ENCODE data around the gene TOMM22. TPM values are rescaled to one million over a fixed set of nuclear protein-coding genes. Genes with fewer than 3 reads are reported as not detected.
"Not testable (repeated sequence)": the region's sequence is repeated elsewhere in the genome, so short reads cannot be mapped to it uniquely, and the experiment has no call there.

The TOMM22 gene
- 130 and 134 TPM in 2 replicates for total RNA-seq (2014; rRNA removed; shearing (Covaris generic))
- polyA plus RNA-seq (2015; cell fraction: cytosol; rRNA removed), result 148 and 160 TPM in 2 replicates
- 51.5 and 56.2 TPM in 2 replicates for polyA plus RNA-seq (2015; cell fraction: nucleus; rRNA removed)

DNA sequence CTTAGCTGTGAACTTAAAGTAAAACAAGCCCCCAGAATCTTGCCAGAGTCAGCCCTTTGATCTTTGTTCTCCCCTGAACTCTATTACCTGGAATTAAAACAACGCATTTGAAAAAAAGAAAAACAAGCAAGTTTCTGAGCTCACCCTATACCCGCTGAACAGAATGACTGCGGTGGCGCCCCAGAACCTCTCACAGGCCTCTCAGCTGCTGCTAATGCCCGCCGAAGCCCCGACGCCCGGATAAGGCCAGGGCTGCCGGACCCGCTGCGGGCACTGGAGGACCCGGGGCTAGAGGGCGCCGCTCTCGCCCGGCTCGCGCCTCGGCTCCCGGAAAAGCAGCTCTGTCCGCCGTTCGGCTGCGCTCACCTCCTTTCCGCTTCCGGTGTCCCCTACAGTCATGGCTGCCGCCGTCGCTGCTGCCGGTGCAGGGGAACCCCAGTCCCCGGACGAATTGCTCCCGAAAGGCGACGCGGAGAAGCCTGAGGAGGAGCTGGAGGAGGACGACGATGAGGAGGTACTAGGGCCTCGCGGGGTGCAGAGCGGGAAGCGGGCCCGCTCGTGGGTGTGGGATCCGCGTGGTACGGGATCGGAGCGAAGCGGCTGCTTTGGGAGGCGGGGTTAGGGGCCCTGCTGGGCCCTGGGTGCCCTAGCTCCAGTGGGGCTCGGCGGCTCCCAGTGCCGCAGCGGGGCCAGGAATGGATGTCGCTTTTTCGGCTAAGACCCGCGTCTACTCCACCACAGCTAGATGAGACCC lies at the start of gene TOMM22:
TSS of gene TOMM22 (plus strand) at position 376 of the 754 bp plus-strand sequence. CDS start at position 398, 22 bp downstream.
- DNase-seq (ENCODE audit: low read depth), result peak; percentile 86

DNA sequence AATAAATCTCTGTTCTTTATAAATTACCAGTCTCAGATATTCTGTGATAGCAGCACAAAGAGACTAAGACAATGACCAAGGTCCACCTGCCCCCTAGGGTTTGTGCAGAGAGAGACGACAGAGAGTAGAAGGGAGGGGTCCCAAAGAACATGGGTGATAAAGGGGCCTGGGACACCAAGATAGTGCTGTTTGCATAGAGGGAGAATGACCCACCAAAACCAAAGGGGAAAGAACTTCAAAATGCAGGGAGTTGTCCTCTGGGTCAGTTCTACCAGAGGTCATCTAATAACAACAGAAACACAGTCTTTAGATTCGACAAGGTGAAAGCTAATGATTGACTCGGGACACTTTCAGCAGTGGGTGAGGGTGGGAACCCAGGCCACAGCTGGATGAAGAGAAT lies 49.2 kb upstream of the TOMM22 start:
- no peak for DNase-seq (ENCODE audit: low read depth)

DNA sequence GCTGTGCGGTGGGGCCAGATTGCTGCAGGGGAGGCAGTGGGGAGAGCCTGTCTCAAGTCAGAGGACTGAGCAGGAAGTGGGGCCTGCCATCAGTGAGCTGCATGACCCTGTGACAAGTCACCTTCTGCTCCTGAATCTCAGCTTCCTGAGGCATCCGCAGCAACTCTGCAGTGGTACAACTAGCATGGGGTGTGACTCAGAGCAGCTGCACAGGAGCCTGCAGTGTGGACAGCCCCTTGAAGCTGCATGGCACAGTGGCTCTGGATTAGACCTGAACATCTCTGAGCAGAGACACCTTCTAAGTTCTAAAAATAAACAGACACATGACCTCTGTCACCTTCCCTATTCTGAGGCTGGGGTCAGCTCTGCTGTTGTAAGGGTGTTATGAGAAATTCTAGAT lies 43.5 kb upstream of the TOMM22 start:
- peak; percentile 36 for DNase-seq (ENCODE audit: low read depth)

DNA sequence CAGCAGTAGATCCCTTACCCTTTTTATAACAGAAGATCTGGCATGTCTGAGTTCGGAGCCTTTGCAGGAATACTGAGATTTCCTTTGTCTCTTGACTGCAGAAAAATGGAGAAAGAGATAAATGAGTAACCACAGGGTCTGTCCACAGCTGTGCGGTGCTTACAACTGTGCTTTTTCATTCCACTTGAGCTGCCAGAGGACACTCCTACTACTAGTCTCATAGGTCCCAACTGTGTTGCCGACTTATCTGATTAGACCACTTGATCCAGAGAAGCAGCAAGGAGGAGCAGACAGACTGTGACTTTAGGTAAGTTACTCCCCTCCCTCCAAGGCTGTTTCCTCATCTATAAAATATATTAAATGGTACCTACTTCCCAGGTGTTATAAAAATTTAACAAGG lies 43.0 kb upstream of the TOMM22 start:
- no peak for DNase-seq (ENCODE audit: low read depth)

DNA sequence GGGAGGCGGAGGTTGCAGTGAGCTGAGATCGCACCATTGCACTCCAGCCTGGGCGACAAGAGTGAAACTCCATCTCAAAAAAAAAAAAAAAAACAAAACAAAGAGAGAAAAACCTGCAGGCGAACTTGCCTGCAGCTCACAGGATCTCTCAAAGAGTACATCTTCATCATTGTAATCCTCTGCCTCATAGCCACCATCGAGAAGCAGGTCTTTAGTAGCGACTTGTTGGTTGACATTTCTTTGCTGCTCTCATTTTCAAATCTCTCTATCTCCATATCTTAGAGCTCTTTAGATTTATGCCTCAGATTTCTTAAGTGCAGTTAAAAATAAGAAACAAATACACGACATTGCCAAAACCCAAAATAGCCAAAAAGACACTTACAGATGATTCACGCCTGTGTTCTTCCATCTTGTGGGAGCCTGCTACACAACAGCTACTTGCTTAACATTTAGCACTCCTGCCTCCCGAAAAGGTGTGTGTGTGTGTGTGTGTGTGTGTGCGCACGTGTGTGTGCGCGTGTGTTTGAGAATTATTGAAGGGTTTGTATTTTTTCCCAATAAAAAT lies 40.2 kb upstream of the TOMM22 start:
- DNase-seq (ENCODE audit: low read depth), result no peak

DNA sequence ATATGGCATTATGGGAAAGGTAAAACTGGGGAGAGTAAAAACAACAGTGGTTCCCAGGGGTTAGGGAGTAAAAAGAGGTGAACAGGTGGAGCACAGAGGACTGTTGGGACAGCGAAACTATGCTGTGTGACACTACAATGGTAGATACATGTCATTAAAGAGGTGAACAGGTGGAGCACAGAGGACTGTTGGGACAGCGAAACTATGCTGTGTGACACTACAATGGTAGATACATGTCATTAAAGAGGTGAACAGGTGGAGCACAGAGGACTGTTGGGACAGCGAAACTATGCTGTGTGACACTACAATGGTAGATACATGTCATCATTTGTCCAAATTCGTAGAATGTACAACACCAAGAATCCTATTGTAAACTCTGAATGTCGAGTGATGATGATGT lies 37.5 kb upstream of the TOMM22 start:
- DNase-seq (ENCODE audit: low read depth), result not testable (repeated sequence)

DNA sequence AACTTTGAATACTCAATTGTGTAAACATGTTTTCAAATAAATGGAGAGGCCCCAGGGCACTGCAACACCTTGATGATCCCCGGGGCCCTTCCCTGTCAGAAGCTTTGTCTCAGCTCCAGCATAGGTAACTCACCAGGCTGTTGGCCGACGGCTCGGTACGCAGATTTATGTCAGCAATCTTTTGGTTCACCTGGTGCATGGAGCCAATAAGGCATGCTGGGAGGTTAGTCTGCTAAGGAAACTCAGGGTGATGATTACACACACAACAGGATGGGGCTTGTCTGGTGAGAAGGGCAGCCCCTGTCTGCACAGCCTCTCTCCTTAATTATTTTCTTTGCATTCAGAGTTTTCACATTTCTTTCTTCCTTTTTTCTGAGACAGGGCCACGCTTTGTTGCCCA lies 36.3 kb upstream of the TOMM22 start:
- DNase-seq (ENCODE audit: low read depth), result no peak

DNA sequence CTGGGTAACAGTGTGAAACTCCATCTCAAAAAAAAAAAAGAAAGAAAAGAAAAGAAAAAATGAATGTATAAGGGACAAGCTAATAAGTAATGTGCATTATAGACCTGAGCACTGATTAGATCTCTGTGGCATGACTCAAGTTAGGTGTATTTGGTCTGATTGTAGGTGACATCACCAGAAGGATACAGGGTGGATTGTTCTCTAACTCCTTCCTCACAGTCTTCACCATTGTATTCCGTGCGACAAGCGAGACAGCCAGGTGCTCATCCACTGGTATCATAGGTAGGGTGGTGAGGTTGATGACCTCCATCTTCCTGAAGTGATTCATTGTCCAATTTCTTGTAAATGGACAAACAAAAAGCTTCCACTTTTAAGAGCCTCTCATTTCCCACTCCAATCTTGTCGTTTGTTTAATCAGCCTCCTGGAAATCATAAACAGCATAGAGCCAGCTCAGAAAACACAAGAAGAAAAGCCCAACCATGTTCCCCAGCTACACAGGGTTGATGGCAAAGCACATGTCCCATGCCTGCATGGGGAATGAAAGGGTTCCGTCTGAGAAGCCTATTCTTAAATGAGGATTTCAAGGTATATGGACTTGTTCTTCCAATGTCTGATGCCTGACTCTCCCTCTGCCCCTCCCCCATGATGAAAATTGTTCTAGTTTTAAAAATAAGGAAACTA lies 31.8 kb upstream of the TOMM22 start:
- no peak for DNase-seq (ENCODE audit: low read depth)

DNA sequence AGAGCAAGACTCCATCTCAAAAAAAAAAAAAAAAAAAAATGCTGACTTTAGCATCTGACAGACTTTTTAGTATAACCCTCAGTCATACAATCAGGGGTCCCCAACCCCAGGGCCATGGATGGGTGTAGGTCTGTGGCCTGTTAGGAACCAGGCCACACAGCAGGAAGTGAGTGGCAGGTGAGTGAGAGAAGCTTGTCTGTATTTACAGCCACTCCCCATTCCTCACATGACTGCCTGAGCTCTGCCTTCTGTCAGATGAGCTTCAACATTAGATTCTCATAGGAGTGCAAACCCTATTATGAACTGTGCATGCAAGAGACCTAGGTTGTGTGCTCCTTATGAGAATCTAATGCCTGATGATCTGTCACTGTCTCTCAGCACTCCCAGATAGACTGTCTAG lies 28.9 kb upstream of the TOMM22 start:
- no peak for DNase-seq (ENCODE audit: low read depth)

DNA sequence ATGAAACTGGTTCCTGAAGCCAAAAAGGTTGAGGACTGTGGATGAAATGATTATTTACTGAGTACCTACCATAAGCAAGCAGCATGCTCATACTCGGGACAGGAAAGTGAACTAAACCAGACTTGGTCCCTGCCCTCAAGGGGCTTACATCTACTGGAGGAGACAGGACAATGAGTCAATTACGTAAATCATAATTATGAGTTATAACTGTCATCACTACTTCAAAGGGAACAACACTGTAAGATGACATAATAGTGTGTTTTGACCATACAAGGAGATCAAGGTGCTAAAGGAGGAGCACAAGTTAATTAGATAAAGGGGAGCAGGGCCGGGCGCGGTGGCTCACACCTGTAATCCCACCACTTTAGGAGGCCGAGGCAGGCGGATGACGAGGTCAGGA lies 28.0 kb upstream of the TOMM22 start:
- no peak for DNase-seq (ENCODE audit: low read depth)

DNA sequence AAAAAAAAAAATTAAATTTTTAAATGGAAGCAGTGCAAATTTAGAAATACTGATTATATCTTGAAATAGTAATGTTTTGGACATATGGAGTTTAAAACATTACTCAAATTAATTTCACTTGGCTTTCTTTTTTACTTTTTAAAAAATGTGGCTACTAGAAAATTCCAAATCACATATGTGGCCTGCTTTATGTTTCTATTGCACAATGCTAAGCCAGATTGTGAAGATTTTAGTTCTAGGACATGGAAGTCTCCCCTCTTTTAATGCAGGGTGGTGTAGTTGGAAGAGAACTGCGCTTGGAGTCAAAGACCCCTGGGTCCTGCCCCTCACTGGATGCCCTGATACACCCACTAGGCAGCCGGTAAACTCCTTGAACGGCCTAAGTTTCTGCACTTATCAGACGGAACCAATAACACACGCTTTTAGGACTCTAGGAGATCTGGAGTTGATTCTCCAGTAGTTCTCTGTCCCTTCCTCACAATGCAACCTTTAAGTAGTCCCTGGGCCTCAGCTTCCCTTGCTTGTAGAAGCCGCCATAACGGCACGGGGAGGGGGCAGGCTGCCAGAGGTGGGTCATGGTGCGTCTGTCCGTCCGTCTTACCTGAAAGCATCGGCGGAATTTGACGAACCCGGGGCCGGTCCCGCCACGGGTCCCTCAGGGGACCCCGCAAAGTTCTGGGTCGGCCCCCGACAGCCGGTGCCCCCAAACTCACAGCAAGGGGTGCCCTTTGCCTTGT lies 26.1 kb upstream of the TOMM22 start:
- no peak for DNase-seq (ENCODE audit: low read depth)

DNA sequence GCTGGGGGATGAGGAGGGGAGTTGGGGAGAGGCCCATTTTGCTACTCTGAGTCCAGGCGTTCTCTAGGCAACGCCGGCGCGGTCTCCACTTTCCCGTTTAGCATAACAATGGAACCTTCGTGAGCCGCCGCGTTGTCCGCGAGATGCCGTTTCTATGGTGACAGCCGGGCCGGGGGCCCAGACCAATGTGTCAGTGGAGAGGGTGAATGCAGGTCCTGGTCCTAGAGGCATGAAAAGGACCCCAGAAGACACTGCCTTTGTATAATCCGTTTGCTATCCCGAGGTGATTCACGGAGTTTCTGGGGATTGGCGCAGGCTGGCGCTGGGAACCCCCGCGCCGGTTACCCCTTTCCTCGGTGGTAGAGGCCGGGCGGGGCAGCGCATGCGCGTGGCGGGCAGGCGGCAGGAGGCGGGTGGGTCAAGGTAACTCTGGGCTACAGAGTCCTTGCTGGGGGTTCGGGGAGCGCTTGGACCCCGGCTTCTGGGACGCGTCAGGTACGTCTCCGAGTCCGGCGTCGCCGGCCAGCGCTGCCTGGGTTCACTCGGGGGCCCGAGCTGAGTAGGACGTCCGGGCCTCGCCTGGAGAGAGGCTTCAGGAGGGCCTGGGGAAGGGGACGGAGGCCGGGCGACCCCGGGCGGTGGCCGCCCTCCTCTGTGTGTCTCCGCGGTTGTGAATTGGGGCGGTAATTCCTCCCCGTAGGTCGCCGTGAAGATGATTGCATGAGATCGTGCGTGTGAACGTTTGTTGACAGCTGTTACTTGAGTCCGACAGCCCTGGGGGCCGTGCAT lies 25.3 kb upstream of the TOMM22 start, which contains the start of the genes CBY1 and FAM227A:
TSS of gene CBY1 (plus strand) at position 383 of the 789 bp plus-strand sequence. CDS start 11,417 bp downstream, outside the sequence.
TSS of gene FAM227A (minus strand) at position 137 of the 789 bp plus-strand sequence. CDS start 6,224 bp downstream, outside the sequence.
- DNase-seq (ENCODE audit: low read depth), result peak; percentile 77

DNA sequence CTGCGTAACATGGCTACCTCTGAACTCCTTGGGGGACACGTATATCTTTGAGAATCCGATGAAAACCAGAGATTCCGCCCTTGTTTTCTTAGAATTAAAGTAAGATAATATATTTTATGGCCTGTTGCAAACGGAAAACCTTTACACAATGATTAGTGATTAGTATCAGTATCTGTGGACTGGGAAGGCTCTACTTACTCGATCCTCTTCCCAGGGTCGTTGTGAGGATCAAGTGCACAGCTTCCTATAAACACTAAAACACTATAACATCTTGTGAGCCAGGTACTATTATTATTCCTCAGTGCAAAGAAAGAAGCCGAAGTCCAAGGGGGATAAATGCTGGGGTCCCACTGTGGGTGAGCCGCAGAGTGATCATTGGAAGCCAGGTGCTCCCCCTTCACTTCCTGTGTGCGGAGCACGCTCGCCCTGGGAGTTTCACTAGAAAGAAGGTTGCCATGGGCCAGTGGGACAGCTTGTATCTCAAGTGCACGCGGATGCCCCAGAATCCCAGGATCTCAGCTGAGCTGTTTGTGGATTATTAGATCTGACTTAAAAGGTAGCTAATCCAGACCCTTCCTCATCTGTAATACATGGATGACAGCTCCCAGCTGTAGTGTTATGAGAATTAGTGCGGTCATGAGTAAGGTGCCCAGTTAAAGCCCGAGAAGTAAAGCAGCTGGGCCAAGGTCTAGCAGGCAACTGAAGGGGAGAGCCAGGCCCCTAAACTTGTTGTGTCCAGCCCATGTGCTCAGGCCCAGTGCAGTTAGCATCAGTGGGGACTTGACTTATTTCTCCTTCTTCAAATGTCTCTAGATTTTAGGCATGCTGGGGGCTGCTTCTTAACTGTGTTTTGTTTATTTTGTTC lies 24.5 kb upstream of the TOMM22 start:
- DNase-seq (ENCODE audit: low read depth), result no peak

DNA sequence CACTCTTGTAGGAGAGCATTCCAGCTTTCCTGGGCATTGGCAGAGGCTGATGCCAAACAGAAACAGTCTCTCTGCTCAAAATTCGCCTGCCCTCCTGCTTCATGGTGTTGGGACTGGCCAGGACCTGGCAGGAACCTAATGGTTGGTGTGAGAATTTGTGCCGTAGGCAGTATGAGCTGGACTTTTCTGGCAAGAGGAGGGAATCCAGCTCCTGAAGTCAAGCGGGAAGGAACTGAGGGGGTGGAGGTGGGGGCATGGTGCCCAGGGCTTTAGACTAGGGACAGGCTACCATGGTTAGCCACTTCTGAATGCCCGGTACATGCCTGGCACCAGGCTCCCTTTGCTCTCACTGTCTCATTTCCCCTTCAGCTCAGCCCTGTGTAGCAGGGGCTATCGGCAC lies 6.9 kb upstream of the TOMM22 start:
- DNase-seq (ENCODE audit: low read depth), result no peak

DNA sequence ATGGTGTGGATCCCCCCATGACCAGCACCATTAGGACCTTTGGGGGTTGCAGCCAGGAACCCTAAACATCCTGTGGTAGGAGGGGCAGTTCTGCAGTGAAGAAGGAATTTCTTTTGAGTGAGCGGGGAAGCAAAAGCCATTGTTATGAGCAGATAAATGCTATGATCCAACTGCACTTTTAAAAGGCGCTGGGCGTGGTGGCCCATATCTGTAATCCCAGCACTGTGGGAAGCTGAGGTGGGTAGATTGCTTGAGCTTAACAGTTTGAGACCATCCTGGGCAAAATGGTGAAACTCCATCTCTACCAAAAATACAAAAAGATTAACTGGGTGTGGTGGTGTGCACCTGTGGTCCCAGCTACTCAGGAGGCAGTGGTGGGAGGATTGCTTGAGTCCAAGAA lies 5.9 kb upstream of the TOMM22 start:
- DNase-seq (ENCODE audit: low read depth), result no peak

DNA sequence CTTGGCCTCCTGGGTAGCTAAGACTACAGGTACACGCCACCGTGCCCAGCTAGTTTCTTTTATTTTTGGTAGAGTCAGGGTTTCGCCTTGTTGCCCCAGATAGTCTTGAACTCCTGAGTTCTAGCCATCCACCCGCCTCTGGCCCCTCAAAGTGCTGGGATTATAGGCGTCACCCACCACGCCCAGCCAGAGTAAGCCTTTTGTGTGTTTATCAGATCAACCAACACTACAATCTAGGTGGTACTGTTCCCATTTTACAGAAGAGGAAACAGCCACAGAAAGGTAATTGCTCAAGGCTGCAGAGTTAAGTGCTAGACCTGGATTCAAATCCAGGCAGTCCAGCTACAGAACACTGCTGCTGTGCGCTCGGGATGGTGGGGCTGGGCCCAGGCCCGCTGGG lies 3.1 kb downstream of the TOMM22 start:
- no peak for DNase-seq (ENCODE audit: low read depth)

DNA sequence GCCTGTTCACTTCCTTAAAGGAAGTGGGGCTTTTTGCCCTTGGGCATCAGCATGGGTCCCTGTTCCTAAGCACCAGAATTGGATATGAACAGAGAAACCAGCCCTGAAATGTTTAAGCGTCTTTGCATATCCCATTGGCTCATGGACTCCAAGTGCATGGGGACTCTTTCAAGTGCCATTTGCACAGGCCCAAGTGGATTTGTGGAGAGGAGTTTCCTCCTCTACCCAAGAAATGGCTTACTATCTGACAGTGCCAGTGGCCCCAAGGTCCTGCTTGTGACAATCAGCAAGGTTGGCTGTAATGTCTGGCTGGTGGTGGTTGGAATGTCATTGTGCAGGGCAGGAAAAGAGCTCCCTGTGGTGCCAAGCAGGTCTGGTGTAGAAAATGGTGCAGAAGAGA lies 4.0 kb downstream of the TOMM22 start:
- DNase-seq (ENCODE audit: low read depth), result no peak

DNA sequence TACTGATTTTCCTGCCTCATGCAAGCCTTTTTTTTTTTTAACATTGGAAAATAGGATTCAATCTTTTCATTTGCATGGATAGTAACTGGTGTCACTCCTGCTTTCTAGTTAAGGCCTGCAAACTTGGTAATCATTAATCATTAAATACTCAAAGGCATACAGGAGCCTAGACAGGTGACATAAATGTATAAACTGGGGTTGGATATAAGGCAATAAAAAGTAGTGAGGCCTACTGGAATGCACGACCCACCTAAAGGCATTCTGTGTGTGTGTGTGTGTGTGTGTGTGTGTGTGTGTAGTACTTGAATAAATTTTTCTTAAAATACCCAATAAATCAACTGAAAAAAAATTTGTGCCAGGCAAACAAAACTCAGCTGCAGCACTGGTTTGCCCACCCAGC lies 7.9 kb downstream of the TOMM22 start:
- no peak for DNase-seq (ENCODE audit: low read depth)

DNA sequence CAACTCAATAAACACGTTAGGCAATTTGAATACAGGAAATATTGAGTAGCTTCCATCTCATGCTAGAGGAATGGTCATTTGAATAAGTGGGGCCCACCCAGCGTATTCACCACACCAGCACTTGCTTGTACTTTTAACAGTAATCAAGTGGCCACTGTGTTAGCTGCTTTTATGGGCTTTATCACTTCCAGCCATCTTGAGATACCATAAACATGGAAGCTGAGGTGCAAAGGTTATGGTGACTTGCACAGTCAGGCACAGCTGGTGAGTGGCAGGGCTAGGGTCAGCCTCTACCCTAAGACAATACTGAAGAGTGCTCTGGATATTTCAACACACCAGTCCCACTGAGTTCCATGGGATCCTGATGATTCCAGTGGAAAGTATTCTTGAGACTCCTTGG lies 12.3 kb downstream of the TOMM22 start:
- DNase-seq (ENCODE audit: low read depth), result no peak

DNA sequence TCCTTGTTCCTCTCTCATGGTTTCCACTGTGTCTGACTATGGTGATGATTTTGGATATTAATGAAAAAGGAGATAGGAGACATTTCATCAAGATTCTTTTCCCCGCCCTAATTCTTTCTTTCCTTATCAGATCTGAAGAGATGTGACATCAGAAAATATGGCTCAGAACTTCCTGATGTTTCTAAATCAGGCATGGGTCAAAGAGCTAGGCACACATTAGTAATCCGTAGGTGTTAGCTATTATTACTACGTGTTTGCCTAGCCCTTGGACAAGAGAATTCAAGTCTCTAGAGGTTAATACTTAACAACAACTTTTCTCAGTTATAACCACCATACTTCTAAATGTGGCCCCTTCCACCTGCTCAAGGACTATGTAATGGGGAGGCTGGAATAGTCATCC lies 13.2 kb downstream of the TOMM22 start:
- DNase-seq (ENCODE audit: low read depth), result no peak

Data from HT1080 (cell line).